Measurements from ENCODE around the gene SLC7A6OS.

DNA sequence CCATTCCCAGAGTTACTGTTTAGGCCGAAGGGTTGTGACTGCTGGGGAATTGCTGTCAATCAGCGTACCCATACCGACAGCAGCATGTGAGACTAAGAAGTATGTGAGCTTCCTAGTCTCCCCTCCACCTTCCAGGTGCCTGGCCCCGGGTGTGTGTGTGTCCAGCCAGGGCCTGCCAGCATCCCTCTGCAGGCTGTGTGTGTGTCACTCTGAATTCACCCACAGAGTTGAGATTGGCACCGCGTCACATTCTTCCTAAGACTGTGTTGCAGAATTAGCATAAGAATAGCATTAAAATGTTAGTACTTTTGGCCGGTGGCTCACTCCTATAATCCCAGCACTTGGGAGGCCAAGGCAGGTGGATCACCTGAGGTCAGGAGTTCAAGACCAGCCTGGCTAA is 31.9 kb upstream of the SLC7A6OS start:
- TF ChIP-seq, protein P1, sequence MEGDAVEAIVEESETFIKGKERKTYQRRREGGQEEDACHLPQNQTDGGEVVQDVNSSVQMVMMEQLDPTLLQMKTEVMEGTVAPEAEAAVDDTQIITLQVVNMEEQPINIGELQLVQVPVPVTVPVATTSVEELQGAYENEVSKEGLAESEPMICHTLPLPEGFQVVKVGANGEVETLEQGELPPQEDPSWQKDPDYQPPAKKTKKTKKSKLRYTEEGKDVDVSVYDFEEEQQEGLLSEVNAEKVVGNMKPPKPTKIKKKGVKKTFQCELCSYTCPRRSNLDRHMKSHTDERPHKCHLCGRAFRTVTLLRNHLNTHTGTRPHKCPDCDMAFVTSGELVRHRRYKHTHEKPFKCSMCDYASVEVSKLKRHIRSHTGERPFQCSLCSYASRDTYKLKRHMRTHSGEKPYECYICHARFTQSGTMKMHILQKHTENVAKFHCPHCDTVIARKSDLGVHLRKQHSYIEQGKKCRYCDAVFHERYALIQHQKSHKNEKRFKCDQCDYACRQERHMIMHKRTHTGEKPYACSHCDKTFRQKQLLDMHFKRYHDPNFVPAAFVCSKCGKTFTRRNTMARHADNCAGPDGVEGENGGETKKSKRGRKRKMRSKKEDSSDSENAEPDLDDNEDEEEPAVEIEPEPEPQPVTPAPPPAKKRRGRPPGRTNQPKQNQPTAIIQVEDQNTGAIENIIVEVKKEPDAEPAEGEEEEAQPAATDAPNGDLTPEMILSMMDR (IDR thresholded peaks at IDR 0.05) = no peak
- TF ChIP-seq ZFX (IDR thresholded peaks at IDR 0.05; ENCODE audit: borderline replicate concordance) = no peak

All from 22Rv1 (cell line).